ENCODE results near the gene ADAMTSL3.

DNA sequence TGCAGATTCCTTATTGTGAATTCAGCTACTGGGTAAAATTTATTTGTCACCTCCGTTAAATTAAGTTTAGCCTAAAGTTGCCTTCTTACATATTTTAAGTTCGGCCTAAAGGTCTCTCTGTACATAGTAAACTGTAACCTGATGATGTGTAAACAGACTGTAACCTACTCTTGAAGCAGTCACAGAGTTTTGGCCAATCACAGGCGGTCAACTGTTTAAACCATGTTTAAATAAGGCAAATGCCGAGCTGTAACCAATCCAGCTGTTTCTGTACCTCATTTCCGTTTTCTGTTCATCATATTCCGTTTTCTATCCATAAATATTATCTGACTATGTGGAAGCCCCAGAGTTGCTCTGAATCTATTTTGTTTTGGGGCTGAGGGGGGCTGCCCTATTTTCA, 2.4 kb upstream of the ADAMTSL3 start:
- TF ChIP-seq, protein P1, sequence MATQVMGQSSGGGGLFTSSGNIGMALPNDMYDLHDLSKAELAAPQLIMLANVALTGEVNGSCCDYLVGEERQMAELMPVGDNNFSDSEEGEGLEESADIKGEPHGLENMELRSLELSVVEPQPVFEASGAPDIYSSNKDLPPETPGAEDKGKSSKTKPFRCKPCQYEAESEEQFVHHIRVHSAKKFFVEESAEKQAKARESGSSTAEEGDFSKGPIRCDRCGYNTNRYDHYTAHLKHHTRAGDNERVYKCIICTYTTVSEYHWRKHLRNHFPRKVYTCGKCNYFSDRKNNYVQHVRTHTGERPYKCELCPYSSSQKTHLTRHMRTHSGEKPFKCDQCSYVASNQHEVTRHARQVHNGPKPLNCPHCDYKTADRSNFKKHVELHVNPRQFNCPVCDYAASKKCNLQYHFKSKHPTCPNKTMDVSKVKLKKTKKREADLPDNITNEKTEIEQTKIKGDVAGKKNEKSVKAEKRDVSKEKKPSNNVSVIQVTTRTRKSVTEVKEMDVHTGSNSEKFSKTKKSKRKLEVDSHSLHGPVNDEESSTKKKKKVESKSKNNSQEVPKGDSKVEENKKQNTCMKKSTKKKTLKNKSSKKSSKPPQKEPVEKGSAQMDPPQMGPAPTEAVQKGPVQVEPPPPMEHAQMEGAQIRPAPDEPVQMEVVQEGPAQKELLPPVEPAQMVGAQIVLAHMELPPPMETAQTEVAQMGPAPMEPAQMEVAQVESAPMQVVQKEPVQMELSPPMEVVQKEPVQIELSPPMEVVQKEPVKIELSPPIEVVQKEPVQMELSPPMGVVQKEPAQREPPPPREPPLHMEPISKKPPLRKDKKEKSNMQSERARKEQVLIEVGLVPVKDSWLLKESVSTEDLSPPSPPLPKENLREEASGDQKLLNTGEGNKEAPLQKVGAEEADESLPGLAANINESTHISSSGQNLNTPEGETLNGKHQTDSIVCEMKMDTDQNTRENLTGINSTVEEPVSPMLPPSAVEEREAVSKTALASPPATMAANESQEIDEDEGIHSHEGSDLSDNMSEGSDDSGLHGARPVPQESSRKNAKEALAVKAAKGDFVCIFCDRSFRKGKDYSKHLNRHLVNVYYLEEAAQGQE (IDR thresholded peaks at IDR 0.05; ENCODE audit: borderline replicate concordance) = no peak
- TF ChIP-seq, protein P2, sequence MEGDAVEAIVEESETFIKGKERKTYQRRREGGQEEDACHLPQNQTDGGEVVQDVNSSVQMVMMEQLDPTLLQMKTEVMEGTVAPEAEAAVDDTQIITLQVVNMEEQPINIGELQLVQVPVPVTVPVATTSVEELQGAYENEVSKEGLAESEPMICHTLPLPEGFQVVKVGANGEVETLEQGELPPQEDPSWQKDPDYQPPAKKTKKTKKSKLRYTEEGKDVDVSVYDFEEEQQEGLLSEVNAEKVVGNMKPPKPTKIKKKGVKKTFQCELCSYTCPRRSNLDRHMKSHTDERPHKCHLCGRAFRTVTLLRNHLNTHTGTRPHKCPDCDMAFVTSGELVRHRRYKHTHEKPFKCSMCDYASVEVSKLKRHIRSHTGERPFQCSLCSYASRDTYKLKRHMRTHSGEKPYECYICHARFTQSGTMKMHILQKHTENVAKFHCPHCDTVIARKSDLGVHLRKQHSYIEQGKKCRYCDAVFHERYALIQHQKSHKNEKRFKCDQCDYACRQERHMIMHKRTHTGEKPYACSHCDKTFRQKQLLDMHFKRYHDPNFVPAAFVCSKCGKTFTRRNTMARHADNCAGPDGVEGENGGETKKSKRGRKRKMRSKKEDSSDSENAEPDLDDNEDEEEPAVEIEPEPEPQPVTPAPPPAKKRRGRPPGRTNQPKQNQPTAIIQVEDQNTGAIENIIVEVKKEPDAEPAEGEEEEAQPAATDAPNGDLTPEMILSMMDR (IDR thresholded peaks at IDR 0.05; ENCODE audit: poor library complexity, severe bottlenecking) = no peak
- TF ChIP-seq MXI1 (conservative IDR thresholded peaks at IDR 0.05; ENCODE audit: poor library complexity, severe bottlenecking) (no peak), SMC3 (conservative IDR thresholded peaks at IDR 0.05; ENCODE audit: poor library complexity) (no peak), EP300 (conservative IDR thresholded peaks at IDR 0.05; ENCODE audit: poor library complexity, severe bottlenecking) (no peak), POLR2AphosphoS5 (IDR thresholded peaks at IDR 0.05) (no peak), EZH2 (IDR thresholded peaks at IDR 0.05; ENCODE audit: borderline replicate concordance, insufficient read depth, low read length, poor library complexity, severe bottlenecking) (no peak), RAD21 (conservative IDR thresholded peaks at IDR 0.05) (no peak)

Data from neural cell (in vitro differentiated cells).